HepG2 (cell line): ENCODE measurements around the gene TLE1.

Source experiments
- BHLHE40 ChIP-seq: IDR thresholded peaks from 2 replicates; pipeline ENCODE4 v1.6.1; 2011; ENCODE audit warnings: low read length, improper control_type of control experiment
- CTCF ChIP-seq: sonication (generic); formaldehyde crosslinking; IDR thresholded peaks from 2 replicates; pipeline ENCODE4 v1.5.0; 2020; ENCODE audit warnings: mild to moderate bottlenecking, missing genetic modification reagents, moderate library complexity
- E2F1 ChIP-seq: sonication (generic); formaldehyde crosslinking; IDR thresholded peaks from 2 replicates; pipeline ENCODE4 v1.5.0; 2020; ENCODE audit warnings: missing genetic modification reagents
- ELF4 ChIP-seq: sonication (generic); formaldehyde crosslinking; IDR thresholded peaks from 2 replicates; pipeline ENCODE4 v1.5.0; 2020; ENCODE audit warnings: missing genetic modification reagents, mild to moderate bottlenecking, moderate library complexity, borderline replicate concordance
- HMGXB4 ChIP-seq, 2 experiments: sonication (generic) in 1 of 2; formaldehyde crosslinking in 1 of 2; IDR thresholded peaks; 2 replicates each; pipeline versions ENCODE4 v1.4.0 to v1.6.1; 2018 to 2020; ENCODE audit warnings: missing genetic modification reagents in 2 of 2, borderline replicate concordance in 1 of 2, low read depth in 1 of 2, mild to moderate bottlenecking in 1 of 2, missing biosample characterization in 1 of 2
- KDM1A ChIP-seq: IDR thresholded peaks from 2 replicates; pipeline ENCODE4 v1.6.1; 2016; ENCODE audit warnings: missing compliant biosample characterization
- MAX ChIP-seq: IDR thresholded peaks from 2 replicates; pipeline ENCODE4 v1.6.1; 2012; ENCODE audit warnings: inconsistent platforms
- NFE2 ChIP-seq: sonication (generic); formaldehyde crosslinking; IDR thresholded peaks from 2 replicates; pipeline ENCODE4 v1.4.0; 2020; ENCODE audit warnings: missing genetic modification reagents
- REST ChIP-seq, 2 experiments: IDR thresholded peaks; 2 replicates each; pipeline ENCODE4 v1.6.1; 2011 to 2012; ENCODE audit warnings: low read length in 2 of 2, borderline replicate concordance in 1 of 2, low read depth in 1 of 2, mild to moderate bottlenecking in 1 of 2, moderate library complexity in 1 of 2
- SRF ChIP-seq: IDR thresholded peaks from 2 replicates; pipeline ENCODE4 v1.6.1; 2011; ENCODE audit warnings: mild to moderate bottlenecking, low read depth, low read length, moderate library complexity
- ZBTB33 ChIP-seq: sonication (generic); formaldehyde crosslinking; IDR thresholded peaks from 2 replicates; pipeline ENCODE4 v1.4.0; 2020; ENCODE audit warnings: missing genetic modification reagents
- ZNF12 ChIP-seq: sonication (generic); formaldehyde crosslinking; IDR thresholded peaks from 2 replicates; pipeline ENCODE4 v1.5.0; 2020; ENCODE audit warnings: missing genetic modification reagents

GRCh38 chr9:81613002-81613812 is 76.1 kb downstream of the TLE1 start:
- TF ChIP-seq KDM1A (CRISPR knock-in tag) (no peak), CTCF (CRISPR knock-in tag) (no peak), NFE2 (no peak), E2F1 (CRISPR knock-in tag) (no peak), HMGXB4 (CRISPR knock-in tag; IDR thresholded peaks at IDR 0.05; ENCODE audit: borderline replicate concordance in 1 of 2, low read depth in 1 of 2) (no peak), ZBTB33 (CRISPR knock-in tag) (no peak), ZNF12 (CRISPR knock-in tag) (no peak), REST (IDR thresholded peaks at IDR 0.05; ENCODE audit: borderline replicate concordance in 1 of 2, low read depth in 1 of 2, low read length in 2 of 2) (no peak), ELF4 (no peak), SRF (no peak), MAX (no peak), BHLHE40 (no peak)
